Subcutaneous adipose tissue (tissue), 4 donors: Measurements from ENCODE around the gene SESN1. TPM values are rescaled to one million over a fixed set of nuclear protein-coding genes. Genes with fewer than 3 reads are reported as not detected.

Experiments
- total RNA-seq, 4 donors: library from RNA; depleted of rRNA; stranded (reverse); fragments of >200 nt; gene quantifications; one replicate each; pipeline ENCODE4 v1.1.0, GENCODE V29; 2016
- TF ChIP-seq, protein P1 (sequence below): fragments of 450-650 bp; IDR thresholded peaks from one replicate; pipeline ENCODE4 v1.5.1; 2016; ENCODE audit warnings: low read depth, mild to moderate bottlenecking, control low read depth, antibody characterized with exemption, moderate library complexity

Gene SESN1
- total RNA-seq, 4 donors from 2014 or later: 67.8 to 208 (median 162) TPM

DNA sequence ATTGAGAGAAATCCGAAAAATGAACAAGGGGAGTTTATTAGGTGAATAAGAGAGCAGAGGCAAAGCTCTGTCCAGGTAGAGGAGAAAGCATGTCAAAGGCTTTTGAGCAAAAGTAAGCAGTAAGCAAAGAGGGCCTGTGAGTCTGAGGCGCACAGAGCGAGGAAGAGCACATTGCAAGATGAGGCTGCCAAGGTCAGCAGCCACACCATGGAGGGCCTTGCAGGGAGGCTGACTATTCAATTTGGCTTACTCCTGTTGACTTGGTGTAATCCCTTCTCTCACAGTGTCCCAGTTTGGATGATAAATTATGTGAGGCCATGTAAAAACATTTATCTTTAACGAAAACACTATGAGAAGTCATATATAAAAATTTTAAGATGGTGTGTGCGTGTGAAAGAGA, 32.4 kb downstream of the SESN1 start:
- TF ChIP-seq, protein P1, sequence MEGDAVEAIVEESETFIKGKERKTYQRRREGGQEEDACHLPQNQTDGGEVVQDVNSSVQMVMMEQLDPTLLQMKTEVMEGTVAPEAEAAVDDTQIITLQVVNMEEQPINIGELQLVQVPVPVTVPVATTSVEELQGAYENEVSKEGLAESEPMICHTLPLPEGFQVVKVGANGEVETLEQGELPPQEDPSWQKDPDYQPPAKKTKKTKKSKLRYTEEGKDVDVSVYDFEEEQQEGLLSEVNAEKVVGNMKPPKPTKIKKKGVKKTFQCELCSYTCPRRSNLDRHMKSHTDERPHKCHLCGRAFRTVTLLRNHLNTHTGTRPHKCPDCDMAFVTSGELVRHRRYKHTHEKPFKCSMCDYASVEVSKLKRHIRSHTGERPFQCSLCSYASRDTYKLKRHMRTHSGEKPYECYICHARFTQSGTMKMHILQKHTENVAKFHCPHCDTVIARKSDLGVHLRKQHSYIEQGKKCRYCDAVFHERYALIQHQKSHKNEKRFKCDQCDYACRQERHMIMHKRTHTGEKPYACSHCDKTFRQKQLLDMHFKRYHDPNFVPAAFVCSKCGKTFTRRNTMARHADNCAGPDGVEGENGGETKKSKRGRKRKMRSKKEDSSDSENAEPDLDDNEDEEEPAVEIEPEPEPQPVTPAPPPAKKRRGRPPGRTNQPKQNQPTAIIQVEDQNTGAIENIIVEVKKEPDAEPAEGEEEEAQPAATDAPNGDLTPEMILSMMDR: no peak

DNA sequence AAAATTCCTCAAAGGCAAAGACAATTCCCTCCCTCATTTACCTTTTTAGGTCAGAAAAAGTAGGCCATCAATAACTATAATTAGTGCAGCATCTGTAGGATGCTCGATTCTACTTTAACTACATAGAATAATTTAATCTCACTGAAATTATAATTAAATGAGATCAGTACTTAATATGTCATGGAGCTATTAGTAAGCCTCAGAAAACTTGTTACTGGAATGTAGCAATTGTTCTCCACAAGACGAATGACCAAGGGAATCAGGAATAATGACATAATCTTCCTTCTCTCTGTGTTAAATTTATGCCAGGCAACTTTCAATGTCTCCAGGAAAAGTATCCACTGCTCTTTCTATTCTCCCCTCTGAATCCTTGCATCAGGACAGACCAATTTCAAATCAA, 34.1 kb downstream of the SESN1 start:
- TF ChIP-seq, protein P1: no peak

DNA sequence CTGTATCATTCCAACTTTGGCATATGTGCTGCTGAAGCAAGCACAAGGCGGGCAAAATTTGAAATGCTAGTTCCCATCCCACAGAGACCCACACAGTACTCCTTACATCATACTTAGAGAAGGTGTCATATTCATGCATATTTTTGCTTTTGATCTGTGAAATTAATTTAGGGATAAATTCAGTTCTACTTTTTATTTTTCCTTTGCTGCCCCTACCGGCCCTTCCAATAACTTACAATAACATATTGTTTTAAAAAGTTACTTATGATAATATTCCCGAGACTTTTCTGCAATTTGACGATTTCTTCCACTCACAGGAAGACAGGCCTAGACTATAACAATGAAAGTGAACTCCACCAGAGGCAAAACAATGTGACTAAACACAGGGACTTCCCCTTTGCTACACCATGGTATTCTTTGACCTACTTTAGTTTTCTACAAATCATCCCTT, 35.0 kb downstream of the SESN1 start:
- TF ChIP-seq, protein P1: no peak

DNA sequence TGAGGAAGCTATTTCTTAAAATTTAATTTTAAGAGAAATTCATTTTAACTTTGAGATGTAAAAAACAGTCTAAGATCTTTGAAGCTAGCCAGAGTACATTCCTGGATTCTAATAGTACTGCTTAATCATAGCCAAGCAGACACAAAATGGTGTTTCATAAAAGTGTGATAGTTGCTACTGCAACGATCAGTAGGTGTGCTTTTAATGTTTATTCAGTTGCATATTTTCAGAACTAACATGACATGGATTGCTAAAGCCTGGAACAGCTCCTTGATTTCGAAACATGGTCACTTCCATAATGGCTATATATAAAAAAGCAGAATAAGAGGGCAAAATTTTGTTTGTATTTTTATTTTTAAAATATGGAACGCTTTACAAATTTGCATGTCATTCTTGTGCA, 35.5 kb downstream of the SESN1 start:
- TF ChIP-seq, protein P1: no peak

DNA sequence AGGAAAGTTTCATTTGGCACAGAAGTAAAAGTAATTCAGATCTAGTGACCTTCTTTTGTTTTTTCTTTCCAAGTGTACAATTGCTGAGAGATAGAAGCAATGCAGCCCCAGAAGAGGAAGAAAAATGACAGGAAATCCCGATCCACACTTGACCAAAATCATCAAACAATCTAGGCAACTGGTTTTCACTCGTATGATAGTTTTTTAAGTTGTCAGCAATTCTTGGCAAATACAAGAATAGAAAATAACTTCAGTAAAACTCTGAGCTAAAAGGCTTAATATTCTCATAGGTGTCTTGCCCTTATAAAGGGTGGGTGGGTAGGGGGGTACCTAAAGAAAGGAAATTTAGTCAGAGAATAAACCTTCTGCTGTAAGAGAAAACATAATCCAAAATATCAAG, 36.0 kb downstream of the SESN1 start:
- TF ChIP-seq, protein P1: no peak

DNA sequence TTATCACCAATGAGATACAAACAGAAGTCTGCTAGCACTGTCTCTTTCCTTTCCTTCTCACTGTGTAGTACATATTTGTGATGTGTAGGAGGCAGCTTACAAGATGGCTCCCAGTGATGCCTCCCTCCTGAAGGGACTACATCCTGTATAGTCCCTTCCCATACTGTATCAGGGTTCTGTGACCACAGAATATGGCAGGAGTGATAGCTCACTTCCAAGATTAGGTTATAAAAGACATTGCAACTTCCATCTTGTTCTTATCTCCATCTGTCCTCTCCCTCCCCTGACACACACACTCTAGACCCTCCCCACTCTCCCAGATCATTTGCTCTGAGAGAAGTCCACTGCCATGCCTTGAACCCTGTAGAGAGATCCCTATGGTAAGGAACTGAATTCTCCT, 38.0 kb downstream of the SESN1 start:
- TF ChIP-seq, protein P1: no peak

DNA sequence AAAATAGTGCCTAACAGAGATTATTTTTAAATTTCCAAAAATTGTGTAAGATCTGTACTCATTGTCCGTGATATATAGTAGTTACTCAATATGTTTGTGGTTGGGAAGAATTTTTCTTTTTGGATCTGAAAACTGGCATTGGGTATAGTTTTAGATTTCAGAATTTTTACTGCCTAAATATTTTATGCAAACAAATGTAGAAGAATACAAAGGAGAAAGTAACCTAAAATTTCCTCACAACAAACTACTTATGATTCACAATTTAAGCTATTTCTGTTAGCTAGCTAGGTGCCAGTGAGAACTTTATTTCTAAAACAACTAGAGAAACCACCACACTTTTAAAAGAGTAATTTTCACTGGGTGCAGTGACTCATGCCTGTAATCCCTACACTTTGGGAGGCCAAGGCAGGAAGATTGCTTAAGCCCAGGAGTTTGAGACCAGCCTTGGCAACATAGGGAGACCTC, 38.8 kb downstream of the SESN1 start:
- TF ChIP-seq, protein P1: no peak
